Measurements from ENCODE around the gene RPL22L1.

GRCh38 chr3:170815340-170815739 lies 54.7 kb downstream of the RPL22L1 start:
- no peak for TF ChIP-seq CTCF (IDR thresholded peaks at IDR 0.05)
- no peak for TF ChIP-seq POLR2A (IDR thresholded peaks at IDR 0.05)
